ENCODE results near the gene MTMR1. TPM values are rescaled to one million over a fixed set of nuclear protein-coding genes. Genes with fewer than 3 reads are reported as not detected.

Gene MTMR1
- total RNA-seq, 1 experiment from 2014 or later, result 17.5 TPM

DNA sequence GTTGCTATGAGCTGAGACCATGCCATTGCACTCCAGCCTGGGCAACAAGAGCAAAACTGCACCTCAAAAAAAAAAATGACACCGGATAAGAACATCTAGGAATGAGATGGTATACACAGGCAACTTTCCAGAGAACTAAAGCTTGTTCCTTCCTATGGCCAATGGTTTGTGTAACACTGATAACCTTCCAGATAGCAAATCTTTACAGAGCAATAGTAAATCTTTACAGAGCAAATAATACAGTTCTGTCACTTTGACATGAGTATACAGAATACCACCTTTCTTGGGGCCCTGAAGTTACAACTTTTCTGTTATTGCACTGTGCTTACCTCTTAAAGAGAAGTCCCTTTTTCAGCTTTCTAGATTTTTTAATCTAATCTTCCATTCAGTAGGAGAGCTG lies 113.6 kb downstream of the MTMR1 start:
- Histone ChIP-seq H3K36me3 (no peaks in the 10 kb centered on the region), H3K27ac (no peak overlapping the region), H3K9me3 (replicated peaks) (no peaks in the 10 kb centered on the region), H3K4me3 (no peak overlapping the region), H3K4me1 (replicated peaks) (no peaks in the 10 kb centered on the region), H3K27me3 (replicated peaks) (no peaks in the 10 kb centered on the region)
- DNase-seq (ENCODE audit: low read depth in 1 of 2, low spot score in 2 of 2), result no peak

DNA sequence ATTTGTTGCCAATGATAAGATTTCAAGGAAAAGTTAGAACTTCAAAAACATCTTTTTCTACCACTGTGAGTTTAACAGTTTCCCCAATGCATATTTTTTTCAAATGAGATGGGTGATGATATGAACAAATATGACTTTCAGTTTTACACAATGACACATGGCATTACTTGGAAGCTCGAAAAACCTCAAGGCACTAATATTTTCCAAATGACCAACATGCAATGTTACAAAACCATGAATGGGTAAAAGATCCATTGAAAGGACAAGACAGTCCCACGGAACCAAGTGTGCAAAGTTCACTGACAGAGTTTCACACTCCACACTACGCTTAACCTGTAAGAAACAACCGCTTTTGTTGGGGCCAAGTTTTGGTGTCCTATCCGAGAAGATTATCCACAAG lies 120.7 kb downstream of the MTMR1 start:
- no peak overlapping the region for H3K4me3 ChIP-seq
- H3K4me1 ChIP-seq (replicated peaks), result no peaks in the 10 kb centered on the region
- H3K9me3 ChIP-seq (replicated peaks), result no peaks in the 10 kb centered on the region
- no peak overlapping the region for H3K27ac ChIP-seq
- H3K36me3 ChIP-seq, result no peaks in the 10 kb centered on the region
- no peak for DNase-seq (ENCODE audit: low read depth in 1 of 2, low spot score in 2 of 2)
- H3K27me3 ChIP-seq (replicated peaks), result no peaks in the 10 kb centered on the region

Other genes with a start within 250 kb of the MTMR1 start
- 8.7 and 12.8 TPM in 2 replicates for gene MTM1, start 124.8 kb upstream of the MTMR1 start, total RNA-seq (2014; rRNA removed; shearing (Covaris generic))
- gene CD99L2, start 205.3 kb downstream of the MTMR1 start, total RNA-seq (2014; rRNA removed; shearing (Covaris generic)), result 21.1 and 25.8 TPM in 2 replicates

All from SJSA1 (cell line).